ENCODE data around the gene LCLAT1.
"Not testable (repeated sequence)": the region's sequence is repeated elsewhere in the genome, so short reads cannot be mapped to it uniquely, and the experiment has no call there.

Gene LCLAT1

DNA sequence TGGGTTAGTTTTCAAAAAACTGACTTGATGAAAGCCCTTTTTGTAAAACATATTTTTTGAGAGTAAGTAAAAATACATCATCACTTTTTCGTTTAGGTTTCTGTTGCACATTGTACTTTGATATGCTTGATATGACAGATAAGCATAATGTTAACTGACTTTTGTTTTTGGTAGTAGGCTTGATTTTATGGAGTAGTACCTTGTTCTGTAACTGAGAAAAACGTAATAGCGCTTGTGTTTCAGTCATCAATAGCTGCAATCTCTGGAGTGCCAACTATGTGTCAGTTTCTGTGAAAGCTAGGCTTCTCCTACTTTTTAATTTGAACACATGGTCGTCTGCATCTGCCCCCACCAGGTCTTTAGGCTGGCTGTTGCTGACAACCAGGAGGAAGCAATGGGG lies 1.3 kb downstream of the LCLAT1 start:
- no peak for DNase-seq (ENCODE audit: low read depth, low spot score)
- peak overlapping the region; percentile 68 for H3K4me3 ChIP-seq (ENCODE audit: low read length)

DNA sequence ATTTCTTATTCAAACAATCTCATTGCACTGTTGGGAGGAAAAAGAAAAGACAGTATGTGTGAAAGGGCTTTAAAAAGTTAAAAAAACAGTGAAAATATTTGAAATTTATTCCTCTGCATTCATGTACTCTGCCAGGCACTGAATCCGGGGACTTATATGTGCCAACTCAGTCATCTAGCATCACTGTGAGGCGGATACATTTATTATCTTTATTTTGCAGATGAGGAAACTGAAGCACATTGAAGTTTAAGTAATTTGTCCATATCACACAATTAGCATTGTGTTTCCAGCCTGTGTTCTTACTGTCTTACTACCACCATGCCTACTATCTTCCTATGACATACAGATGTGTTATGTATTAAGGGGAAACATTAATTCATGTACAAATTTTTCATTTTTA lies 1.8 kb downstream of the LCLAT1 start:
- DNase-seq (ENCODE audit: low read depth, low spot score), result no peak
- H3K4me3 ChIP-seq (ENCODE audit: low read length), result no peak overlapping the region

GRCh38 chr2:30450025-30450424 lies 3.0 kb downstream of the LCLAT1 start:
- H3K4me3 ChIP-seq (ENCODE audit: low read length), result no peak overlapping the region
- DNase-seq (ENCODE audit: low read depth, low spot score), result no peak

DNA sequence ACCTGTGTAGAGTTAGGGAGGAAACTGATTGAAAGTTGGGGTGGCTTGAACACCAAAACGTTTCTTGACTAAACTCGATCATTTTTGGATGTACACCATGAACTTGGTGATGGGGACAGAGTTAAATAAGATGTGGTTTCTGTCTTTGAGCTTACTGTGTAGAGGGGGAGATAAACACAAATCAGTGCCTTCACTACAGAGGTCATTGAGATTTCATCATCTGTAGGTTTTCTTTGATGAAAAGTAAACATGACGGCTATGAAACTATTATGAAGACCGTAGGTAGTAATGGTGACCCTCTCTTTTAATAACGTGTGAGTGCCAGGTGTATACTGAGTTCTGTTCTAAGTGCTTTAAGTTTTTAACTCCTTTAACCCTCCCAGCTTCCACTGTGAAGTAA lies 6.5 kb downstream of the LCLAT1 start:
- no peak for DNase-seq (ENCODE audit: low read depth, low spot score)
- H3K4me3 ChIP-seq (ENCODE audit: low read length), result no peak overlapping the region

DNA sequence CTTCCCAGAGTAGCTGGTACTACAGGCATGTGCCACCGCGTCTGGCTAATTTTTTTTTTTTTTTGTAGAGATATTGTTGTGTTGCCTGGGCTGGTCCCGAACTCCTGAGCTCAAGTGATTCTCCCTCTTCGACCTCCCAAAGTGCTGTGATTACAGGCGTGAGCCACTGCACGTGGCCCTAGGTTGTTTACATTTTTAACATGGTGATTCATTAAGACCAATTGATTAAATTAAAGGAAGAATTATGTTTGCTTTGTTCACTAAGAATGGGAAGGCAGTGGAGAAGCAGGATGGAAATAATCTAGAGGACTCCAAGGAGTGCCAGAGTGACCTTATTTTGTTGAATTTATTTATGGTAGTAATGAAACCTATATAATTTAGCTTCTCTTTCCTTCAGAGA lies 7.5 kb downstream of the LCLAT1 start:
- no peak overlapping the region for H3K4me3 ChIP-seq (ENCODE audit: low read length)
- DNase-seq (ENCODE audit: low read depth, low spot score), result no peak

DNA sequence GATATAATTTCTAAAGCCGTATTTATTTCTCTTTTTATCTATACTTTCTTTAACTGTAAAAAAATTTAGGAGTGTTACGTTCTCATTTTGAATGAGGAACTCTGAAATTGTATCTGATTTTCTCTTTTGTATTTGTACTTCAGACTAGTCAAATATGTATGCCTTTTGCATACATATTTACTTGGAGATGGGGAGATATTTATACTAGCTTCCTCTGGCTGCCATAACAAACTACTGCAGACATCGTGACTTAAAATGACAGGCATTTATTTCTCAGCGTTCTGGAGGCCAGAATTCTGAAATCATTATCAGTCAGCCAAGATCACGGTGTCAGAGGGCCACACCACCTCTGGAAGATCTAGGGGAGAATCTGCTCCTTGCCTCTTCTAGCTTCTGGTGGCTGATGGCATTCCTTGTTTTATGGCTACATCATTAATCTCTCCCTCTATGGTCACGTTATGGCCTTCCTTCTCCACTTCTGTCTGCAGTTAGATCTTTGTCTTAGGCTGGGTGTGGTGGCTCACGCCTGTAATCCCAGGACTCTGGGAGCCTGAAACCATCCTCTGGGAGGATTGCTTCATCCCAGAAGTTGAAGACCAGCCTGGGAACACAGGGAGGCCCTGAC lies 8.2 kb downstream of the LCLAT1 start:
- DNase-seq (ENCODE audit: low read depth, low spot score), result no peak
- H3K4me3 ChIP-seq (ENCODE audit: low read length), result no peak overlapping the region

DNA sequence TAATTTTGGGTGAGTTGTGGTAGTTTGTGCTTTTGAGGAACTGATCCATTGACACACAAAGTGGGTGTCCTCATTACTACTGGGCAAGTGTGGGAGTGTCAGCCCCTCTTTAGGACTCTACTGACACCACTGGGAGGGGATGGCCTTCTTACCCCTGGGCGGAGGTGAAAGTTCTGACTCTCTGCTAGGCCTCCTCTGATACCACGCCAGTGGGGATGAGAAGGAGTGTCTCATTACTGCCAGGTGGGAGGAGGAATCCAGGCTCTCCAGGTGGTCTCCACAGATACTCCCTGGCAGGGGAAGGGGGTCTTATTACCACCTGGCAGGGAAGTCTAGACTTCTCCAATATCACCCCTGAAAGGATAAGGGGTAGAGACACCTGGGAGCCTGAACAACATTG lies 9.1 kb downstream of the LCLAT1 start:
- no peak overlapping the region for H3K4me3 ChIP-seq (ENCODE audit: low read length)
- DNase-seq (ENCODE audit: low read depth, low spot score), result no peak

- H3K4me3 ChIP-seq (ENCODE audit: low read length), result no peak overlapping the region
- DNase-seq (ENCODE audit: low read depth, low spot score), result no peak
Measured at GRCh38 chr2:30456579-30456978, 9.5 kb downstream of the LCLAT1 start.

- DNase-seq (ENCODE audit: low read depth, low spot score), result no peak
Measured at GRCh38 chr2:30457296-30457695, 10.2 kb downstream of the LCLAT1 start.

GRCh38 chr2:30459140-30459539 lies 12.1 kb downstream of the LCLAT1 start:
- no peak for DNase-seq (ENCODE audit: low read depth, low spot score)
- H3K4me3 ChIP-seq (ENCODE audit: low read length), result no peak overlapping the region

More at GRCh38 chr2:30457296-30457695, 10.2 kb downstream of the LCLAT1 start:
- H3K4me3 ChIP-seq (ENCODE audit: low read length), result no peak overlapping the region

DNA sequence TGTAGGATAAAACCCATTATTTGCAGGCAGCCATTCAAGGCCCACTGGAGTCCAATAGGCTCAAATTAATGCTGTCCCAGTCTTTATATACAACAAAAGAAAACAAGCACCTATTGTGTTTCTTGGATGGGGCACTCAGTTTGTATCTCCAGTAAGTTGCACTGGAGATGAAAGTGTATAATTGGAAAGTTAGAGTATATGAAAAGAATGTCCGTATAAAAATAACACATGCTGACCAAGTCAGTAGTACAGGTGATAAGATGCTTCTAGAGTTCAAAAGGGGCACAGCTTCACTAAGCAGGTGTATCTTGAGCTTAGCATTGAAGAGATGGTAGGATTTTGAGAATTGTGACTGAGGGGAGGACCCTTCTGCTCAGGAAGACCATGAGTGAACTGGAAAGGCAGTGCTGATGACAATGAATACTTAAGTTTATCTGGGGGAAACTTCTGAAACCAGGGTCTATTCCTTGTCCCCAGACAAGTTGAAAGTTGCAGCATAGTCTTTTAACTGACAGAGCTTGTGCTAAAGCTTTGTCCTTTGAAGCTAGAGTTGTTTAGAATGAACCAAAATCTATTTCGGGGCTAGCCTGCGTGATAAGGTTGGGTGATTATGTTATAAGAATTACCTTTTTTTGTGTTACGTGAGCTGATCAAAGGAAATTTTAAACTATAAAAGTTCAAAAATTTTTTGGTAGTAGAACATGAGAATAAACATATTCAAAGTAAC lies 15.2 kb downstream of the LCLAT1 start:
- H3K4me3 ChIP-seq (ENCODE audit: low read length), result no peak overlapping the region
- DNase-seq (ENCODE audit: low read depth, low spot score), result no peak

GRCh38 chr2:30463535-30463934 lies 16.5 kb downstream of the LCLAT1 start:
- no peak for DNase-seq (ENCODE audit: low read depth, low spot score)
- H3K4me3 ChIP-seq (ENCODE audit: low read length), result no peak overlapping the region

GRCh38 chr2:30464544-30465170 lies 17.6 kb downstream of the LCLAT1 start:
- DNase-seq (ENCODE audit: low read depth, low spot score), result no peak
- no peak overlapping the region for H3K4me3 ChIP-seq (ENCODE audit: low read length)

DNA sequence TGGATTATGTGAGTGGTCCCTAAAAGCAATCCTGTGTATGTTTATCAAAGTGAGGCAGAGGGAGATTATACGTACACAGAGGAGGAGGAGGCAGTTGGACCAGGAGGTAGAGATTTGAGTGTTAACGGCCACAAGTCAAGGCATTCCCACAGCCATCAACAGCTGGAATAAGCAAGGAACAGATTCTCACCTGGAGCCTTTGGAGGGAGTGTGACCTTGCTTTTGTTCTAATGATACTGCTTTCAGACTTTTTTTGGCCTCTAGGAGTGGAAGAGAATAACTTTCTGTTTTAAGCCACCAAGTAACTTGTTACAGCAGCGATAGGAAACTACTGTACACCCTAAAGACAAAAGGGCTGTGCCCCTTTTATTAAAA lies 18.1 kb downstream of the LCLAT1 start:
- no peak for DNase-seq (ENCODE audit: low read depth, low spot score)

DNA sequence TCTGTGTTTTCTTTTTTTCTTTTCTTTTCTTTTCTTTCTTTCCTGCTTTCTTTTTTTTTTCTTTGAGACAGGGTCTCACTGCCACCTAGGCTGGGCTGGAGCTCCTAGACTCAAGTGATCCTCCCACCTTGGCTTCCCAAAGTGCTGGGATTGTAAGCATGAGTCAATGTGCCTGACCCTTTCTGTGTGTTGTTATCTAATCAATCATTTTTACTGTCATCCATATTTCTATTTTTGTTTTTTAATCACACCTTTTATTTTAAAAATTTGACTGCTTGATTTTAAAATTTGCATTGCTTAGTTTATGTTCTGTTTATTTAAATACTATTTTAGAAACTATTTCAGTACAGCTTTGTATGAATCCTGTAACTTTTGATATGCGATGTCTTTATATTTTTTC lies 19.2 kb downstream of the LCLAT1 start:
- DNase-seq (ENCODE audit: low read depth, low spot score), result no peak
- H3K4me3 ChIP-seq (ENCODE audit: low read length), result no peak overlapping the region

More for the DNA sequence above, 18.1 kb downstream of the LCLAT1 start:
- H3K4me3 ChIP-seq (ENCODE audit: low read length), result no peak overlapping the region

DNA sequence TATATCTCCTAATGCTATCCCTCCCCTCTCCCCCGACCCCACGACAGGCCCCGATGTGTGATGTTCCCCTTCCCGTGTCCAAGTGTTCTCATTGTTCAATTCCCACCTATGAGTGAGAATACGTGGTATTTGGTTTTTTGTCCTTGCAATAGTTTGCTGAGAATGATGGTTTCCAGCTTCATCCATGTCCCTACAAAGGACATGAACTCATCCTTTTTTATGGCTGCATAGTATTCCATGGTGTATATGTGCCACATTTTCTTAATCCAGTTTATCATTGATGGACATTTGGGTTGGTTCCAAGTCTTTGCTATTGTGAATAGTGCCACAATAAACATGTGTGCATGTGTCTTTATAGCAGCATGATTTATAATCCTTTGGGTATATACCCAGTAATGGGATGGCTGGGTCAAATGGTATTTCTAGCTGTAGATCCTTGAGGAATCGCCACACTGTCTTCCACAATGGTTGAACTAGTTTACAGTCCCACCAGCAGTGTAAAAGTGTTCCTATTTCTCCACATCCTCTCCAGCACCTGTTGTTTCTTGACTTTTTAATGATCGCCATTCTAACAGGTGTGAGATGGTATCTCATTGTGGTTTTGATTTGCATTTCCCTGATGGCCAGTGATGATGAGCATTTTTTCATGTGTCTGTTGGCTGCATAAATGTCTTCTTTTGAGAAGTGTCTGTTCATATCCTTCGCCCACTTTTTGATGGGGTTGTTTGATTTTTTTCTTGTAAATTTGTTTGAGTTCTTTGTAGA lies 20.2 kb downstream of the LCLAT1 start:
- not testable (repeated sequence) for DNase-seq (ENCODE audit: low read depth, low spot score); H3K4me3 ChIP-seq (ENCODE audit: low read length)

DNA sequence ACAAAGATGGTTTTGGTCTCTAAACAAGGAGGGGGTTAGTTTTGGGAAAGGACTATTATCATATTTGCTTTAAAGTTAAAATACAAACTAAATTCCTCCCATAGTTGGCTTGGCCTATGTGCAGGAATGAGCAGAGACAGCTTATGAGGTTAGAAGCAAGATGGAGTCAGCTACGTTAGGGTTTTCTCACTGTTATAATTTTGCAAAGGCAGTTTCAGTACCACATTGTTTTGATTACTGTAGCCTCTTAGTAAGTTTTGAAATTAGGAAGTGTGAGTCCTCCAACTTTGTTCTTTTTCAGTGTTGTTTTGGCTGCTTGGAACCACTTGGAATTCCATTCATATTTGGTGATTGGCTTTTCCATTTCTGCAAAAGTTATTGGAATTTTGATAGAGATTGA lies 23.4 kb downstream of the LCLAT1 start:
- no peak overlapping the region for H3K4me3 ChIP-seq (ENCODE audit: low read length)
- no peak for DNase-seq (ENCODE audit: low read depth, low spot score)

DNA sequence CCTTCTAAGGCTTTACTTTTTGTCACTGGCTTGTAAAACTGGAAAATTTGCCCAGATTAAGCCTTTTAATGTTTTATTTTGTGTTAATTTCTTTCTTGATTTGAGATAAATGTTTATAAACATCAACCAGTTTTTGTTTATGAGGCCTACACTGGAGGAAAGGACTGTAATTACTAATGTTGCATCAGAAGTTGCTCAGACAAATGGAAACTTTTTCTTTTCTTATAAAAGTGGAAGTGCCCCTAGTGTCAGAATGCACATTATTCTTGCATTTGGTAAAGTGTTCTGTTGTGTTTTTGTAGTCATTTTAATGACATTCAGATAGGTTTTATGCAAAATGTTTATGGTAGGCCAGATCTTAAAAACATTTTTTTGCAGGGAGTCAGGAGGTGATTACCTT lies 25.3 kb downstream of the LCLAT1 start:
- H3K4me3 ChIP-seq (ENCODE audit: low read length), result no peak overlapping the region
- DNase-seq (ENCODE audit: low read depth, low spot score), result no peak

DNA sequence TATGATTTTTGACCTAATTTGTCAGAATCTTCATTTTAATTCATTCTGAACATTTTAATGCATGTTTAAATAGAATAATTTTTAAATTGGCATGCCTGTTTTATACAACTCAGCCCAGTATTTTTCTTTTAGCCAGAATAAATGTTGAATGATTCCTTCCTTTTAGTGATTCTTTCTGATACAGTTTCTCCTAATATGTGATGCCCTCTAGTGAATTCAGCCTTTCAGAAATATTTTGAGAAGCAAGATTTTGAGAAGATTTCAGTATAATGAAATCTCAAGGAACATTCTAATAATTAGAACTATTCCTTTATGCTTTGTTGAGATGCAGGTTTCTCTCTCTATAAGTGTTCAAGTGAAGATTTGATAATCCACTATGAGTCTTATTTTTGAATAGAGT lies 28.5 kb downstream of the LCLAT1 start:
- no peak for DNase-seq (ENCODE audit: low read depth, low spot score)
- H3K4me3 ChIP-seq (ENCODE audit: low read length), result no peak overlapping the region

- H3K4me3 ChIP-seq (ENCODE audit: low read length), result no peak overlapping the region
- no peak for DNase-seq (ENCODE audit: low read depth, low spot score)
Measured at GRCh38 chr2:30476636-30477035, 29.6 kb downstream of the LCLAT1 start.

All from Jurkat, Clone E6-1 (cell line).